HL-60 (cell line): ENCODE data around the gene TNFSF11.

Experiments
- DNase-seq, 2 experiments: peaks; one replicate each; pipeline ENCODE4 v3.0.0-alpha.2; 2010 to 2020; ENCODE audit warnings: low read depth in 1 of 2, low spot score in 1 of 2
- H3K27ac ChIP-seq: fragments of 250-450 bp; sonication (Bioruptor Pico); replicated peaks from 2 replicates; pipeline ENCODE4 v1.5.1; 2020; ENCODE audit warnings: mild to moderate bottlenecking, moderate library complexity
- H3K27me3 ChIP-seq: fragments of 250-450 bp; sonication (Bioruptor Pico); 2 replicates; pipeline ENCODE4 v1.5.1; 2021; ENCODE audit warnings: mild to moderate bottlenecking, moderate library complexity; ENCODE audit not compliant: insufficient read depth, poor library complexity, severe bottlenecking
- H3K4me3 ChIP-seq: replicated peaks from 2 replicates; pipeline ENCODE4 v1.5.1; 2011; ENCODE audit warnings: mild to moderate bottlenecking, control low read depth, low read length; ENCODE audit not compliant: insufficient read depth
- CTCF ChIP-seq: IDR thresholded peaks from one replicate; pipeline ENCODE4 v1.5.1; 2011; ENCODE audit warnings: low read length, control low read depth, inconsistent platforms; ENCODE audit not compliant: insufficient read depth
- GABPA ChIP-seq: IDR thresholded peaks from 2 replicates; pipeline ENCODE4 v1.6.1; 2012; ENCODE audit warnings: low read depth
- POLR2AphosphoS5 ChIP-seq: IDR thresholded peaks from 2 replicates; pipeline ENCODE4 v1.6.1; 2012; ENCODE audit warnings: low read depth
- SPI1 ChIP-seq: IDR thresholded peaks from 2 replicates; pipeline ENCODE4 v1.6.1; 2012; ENCODE audit warnings: low read depth, mild to moderate bottlenecking, borderline replicate concordance
- TF ChIP-seq, protein P1 (sequence below): IDR thresholded peaks from 2 replicates; pipeline ENCODE4 v1.6.1; 2012; ENCODE audit warnings: low read depth; ENCODE audit not compliant: insufficient replicate concordance

TNFSF11 gene

DNA sequence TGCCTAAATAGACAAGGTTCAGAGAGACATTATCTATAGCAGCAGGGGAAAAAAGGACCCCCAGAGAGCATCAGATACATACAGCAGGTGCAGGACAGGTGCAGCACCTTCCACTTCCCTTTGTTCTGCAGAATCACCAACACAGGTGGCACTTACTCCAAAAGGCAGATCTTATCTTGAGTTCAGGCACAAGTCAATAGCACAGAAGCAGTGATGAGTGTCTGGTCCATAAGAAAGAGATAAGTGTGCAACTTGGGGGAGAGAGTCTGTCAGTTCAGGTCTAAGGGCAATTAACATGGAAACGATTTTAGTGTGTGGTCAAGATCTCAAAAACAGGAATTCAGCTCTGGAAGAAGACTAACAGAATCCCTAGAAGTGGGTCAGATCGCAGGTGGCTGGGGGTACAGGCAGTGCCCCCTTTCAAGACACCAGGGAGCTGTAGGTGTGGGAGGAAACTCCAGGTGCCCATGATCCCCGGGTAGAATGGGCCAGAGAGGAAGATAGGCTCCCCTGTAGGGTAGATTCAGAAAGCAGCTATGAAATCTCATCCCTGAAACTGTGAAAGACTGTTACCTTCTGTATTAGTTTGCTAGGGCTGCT is 40.6 kb downstream of the TNFSF11 start:
- TF ChIP-seq, protein P1, sequence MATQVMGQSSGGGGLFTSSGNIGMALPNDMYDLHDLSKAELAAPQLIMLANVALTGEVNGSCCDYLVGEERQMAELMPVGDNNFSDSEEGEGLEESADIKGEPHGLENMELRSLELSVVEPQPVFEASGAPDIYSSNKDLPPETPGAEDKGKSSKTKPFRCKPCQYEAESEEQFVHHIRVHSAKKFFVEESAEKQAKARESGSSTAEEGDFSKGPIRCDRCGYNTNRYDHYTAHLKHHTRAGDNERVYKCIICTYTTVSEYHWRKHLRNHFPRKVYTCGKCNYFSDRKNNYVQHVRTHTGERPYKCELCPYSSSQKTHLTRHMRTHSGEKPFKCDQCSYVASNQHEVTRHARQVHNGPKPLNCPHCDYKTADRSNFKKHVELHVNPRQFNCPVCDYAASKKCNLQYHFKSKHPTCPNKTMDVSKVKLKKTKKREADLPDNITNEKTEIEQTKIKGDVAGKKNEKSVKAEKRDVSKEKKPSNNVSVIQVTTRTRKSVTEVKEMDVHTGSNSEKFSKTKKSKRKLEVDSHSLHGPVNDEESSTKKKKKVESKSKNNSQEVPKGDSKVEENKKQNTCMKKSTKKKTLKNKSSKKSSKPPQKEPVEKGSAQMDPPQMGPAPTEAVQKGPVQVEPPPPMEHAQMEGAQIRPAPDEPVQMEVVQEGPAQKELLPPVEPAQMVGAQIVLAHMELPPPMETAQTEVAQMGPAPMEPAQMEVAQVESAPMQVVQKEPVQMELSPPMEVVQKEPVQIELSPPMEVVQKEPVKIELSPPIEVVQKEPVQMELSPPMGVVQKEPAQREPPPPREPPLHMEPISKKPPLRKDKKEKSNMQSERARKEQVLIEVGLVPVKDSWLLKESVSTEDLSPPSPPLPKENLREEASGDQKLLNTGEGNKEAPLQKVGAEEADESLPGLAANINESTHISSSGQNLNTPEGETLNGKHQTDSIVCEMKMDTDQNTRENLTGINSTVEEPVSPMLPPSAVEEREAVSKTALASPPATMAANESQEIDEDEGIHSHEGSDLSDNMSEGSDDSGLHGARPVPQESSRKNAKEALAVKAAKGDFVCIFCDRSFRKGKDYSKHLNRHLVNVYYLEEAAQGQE = no peak
- TF ChIP-seq SPI1 = no peak
- no peak for TF ChIP-seq POLR2AphosphoS5
- no peak for TF ChIP-seq GABPA
- TF ChIP-seq CTCF = no peak
- H3K4me3 ChIP-seq = no peak overlapping the region
- H3K27ac ChIP-seq = no peak overlapping the region
- no peaks in the 10 kb centered on the region for H3K27me3 ChIP-seq
- no peak for DNase-seq

DNA sequence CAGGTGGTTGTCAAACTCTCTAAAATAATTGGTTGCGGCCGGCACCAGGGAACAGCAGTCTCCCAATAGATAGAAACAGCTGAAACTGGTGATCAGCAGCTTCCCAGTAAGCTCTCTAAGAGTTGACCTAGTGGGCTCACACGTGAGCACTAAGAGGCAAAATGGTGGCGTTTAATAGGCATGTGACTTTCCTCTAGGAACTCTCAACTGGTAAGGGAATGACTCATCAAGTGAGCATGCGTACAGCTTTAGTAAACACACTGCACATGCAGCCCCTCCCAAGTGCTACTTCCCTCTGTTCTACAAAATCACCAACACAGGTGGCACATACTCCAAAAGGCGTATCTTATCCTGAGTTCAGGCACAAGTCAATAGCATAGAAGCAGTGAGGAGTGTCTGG is 41.7 kb downstream of the TNFSF11 start:
- no peak for DNase-seq

DNA sequence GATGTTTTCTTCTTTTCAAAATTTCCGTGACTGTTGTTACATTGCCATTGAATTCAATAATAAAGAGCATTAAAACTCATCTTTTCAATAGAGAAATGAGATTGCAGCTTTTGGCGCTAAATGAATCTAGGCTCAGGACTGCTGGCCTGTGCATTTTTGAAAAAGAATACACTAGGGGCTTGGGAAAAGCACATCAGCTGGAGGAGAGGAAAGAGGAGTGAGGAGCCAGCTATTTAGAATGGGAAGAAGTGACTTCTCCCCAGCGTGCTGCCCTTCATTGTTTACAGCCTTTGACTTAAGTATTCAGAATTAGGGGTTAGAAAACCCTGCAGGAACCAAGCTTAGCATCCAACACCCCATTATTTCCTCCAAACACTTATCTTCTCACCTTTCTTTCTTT is 43.3 kb downstream of the TNFSF11 start:
- Histone ChIP-seq H3K27ac (no peak overlapping the region), H3K4me3 (no peak overlapping the region), H3K27me3 (no peaks in the 10 kb centered on the region)
- no peak for DNase-seq
- TF ChIP-seq POLR2AphosphoS5 = no peak
- no peak for TF ChIP-seq SPI1
- TF ChIP-seq, protein P1 = no peak

More for the DNA sequence above, 41.7 kb downstream of the TNFSF11 start:
- Histone ChIP-seq H3K4me3 (no peak overlapping the region), H3K27me3 (no peaks in the 10 kb centered on the region), H3K27ac (no peak overlapping the region)
- no peak for TF ChIP-seq GABPA
- TF ChIP-seq POLR2AphosphoS5 = no peak
- TF ChIP-seq SPI1 = no peak
- TF ChIP-seq, protein P1 = no peak
- TF ChIP-seq CTCF = no peak
